HEK293 (cell line): ENCODE data around the gene FMNL3.

ENCODE experiments used
- CTCF ChIA-PET: fragments of 350-600 bp; formaldehyde crosslinking; extraction: SDS; loops from one replicate; lab custom pipeline; 2021; ENCODE audit warnings: antibody characterized with exemption; lab: Yijun Ruan, JAX
- POLR2A ChIA-PET: fragments of 300-600 bp; formaldehyde crosslinking; extraction: SDS; loops from one replicate; lab custom pipeline; 2020; ENCODE audit warnings: antibody characterized with exemption, inconsistent platforms; lab: Yijun Ruan, JAX
- H3K27ac ChIP-seq: fragments of 200-500 bp; sonication (Bioruptor generic); 2 replicates; pipeline ENCODE4 v1.5.1; 2014; ENCODE audit warnings: low read depth, low read length, control low read depth, inconsistent platforms; ENCODE audit errors: extremely low read depth
- H3K36me3 ChIP-seq, 2 experiments: fragments of 200-500 bp in 1 of 2; sonication (Bioruptor generic) in 1 of 2; 1 replicate in 1 of 2; 2 replicates in 1 of 2; pipeline ENCODE4 v1.5.1; 2014 to 2017; ENCODE audit warnings: inconsistent platforms in 2 of 2, low read length in 2 of 2; ENCODE audit not compliant: control insufficient read depth in 2 of 2, insufficient read depth in 1 of 2
- H3K4me1 ChIP-seq: fragments of 200-500 bp; sonication (Bioruptor generic); 2 replicates; pipeline ENCODE4 v1.5.1; 2014; ENCODE audit warnings: mild to moderate bottlenecking, low read length, inconsistent platforms; ENCODE audit not compliant: control insufficient read depth, insufficient read depth
- H3K4me3 ChIP-seq: 2 replicates; pipeline ENCODE4 v1.5.1; 2011; ENCODE audit warnings: low read depth, mild to moderate bottlenecking, control low read depth, low read length, moderate library complexity
- H3K9me3 ChIP-seq: fragments of 200-500 bp; sonication (Bioruptor generic); 2 replicates; pipeline ENCODE4 v1.5.1; 2014; ENCODE audit warnings: low read depth, low read length, inconsistent platforms; ENCODE audit not compliant: control insufficient read depth, insufficient read depth
- ATF2 ChIP-seq: fragments of 450-650 bp; formaldehyde crosslinking; IDR thresholded peaks from 2 replicates; pipeline ENCODE4 v1.5.1; 2016; ENCODE audit warnings: missing biosample characterization, missing genetic modification characterization, low read depth
- GLIS1 ChIP-seq: fragments of 450-650 bp; formaldehyde crosslinking; IDR thresholded peaks from 2 replicates; pipeline ENCODE4 v1.5.1; 2016; ENCODE audit warnings: missing biosample characterization, missing genetic modification characterization
- OSR2 ChIP-seq: fragments of 450-650 bp; formaldehyde crosslinking; IDR thresholded peaks from 2 replicates; pipeline ENCODE4 v1.5.1; 2016; ENCODE audit warnings: missing biosample characterization, missing genetic modification characterization
- RBAK ChIP-seq: fragments of 450-650 bp; formaldehyde crosslinking; IDR thresholded peaks from 2 replicates; pipeline ENCODE4 v1.5.1; 2016; ENCODE audit warnings: missing biosample characterization, missing genetic modification characterization
- SP3 ChIP-seq: fragments of 450-650 bp; formaldehyde crosslinking; IDR thresholded peaks from 2 replicates; pipeline ENCODE4 v1.5.1; 2016; ENCODE audit warnings: missing biosample characterization, missing genetic modification characterization
- SP7 ChIP-seq: fragments of 450-650 bp; formaldehyde crosslinking; IDR thresholded peaks from 2 replicates; pipeline ENCODE4 v1.5.1; 2016; ENCODE audit warnings: missing biosample characterization, missing genetic modification characterization
- ZBTB21 ChIP-seq: fragments of 450-650 bp; formaldehyde crosslinking; IDR thresholded peaks from 2 replicates; pipeline ENCODE4 v1.5.1; 2017; ENCODE audit warnings: missing biosample characterization, missing genetic modification characterization
- ZBTB26 ChIP-seq: fragments of 450-650 bp; formaldehyde crosslinking; optimal IDR thresholded peaks from 2 replicates; pipeline ENCODE3; 2016; ENCODE audit warnings: missing biosample characterization, mild to moderate bottlenecking, missing genetic modification characterization
- ZBTB6 ChIP-seq: fragments of 450-650 bp; formaldehyde crosslinking; IDR thresholded peaks from 2 replicates; pipeline ENCODE4 v1.5.1; 2017; ENCODE audit warnings: missing biosample characterization, missing genetic modification characterization
- ZFP3 ChIP-seq: fragments of 450-650 bp; formaldehyde crosslinking; IDR thresholded peaks from 2 replicates; pipeline ENCODE4 v1.5.1; 2016; ENCODE audit warnings: low read depth, missing biosample characterization, missing genetic modification characterization
- ZNF10 ChIP-seq: fragments of 450-650 bp; formaldehyde crosslinking; IDR thresholded peaks from 2 replicates; pipeline ENCODE4 v1.5.1; 2017; ENCODE audit warnings: missing biosample characterization, missing genetic modification characterization
- ZNF132 ChIP-seq: fragments of 450-650 bp; formaldehyde crosslinking; IDR thresholded peaks from 2 replicates; pipeline ENCODE4 v1.5.1; 2017; ENCODE audit warnings: missing biosample characterization, missing genetic modification characterization, borderline replicate concordance
- ZNF16 ChIP-seq: fragments of 450-650 bp; formaldehyde crosslinking; IDR thresholded peaks from 2 replicates; pipeline ENCODE4 v1.5.1; 2016; ENCODE audit warnings: low read depth, missing biosample characterization, missing genetic modification characterization
- ZNF23 ChIP-seq: fragments of 450-650 bp; formaldehyde crosslinking; IDR thresholded peaks from 2 replicates; pipeline ENCODE4 v1.5.1; 2016; ENCODE audit warnings: missing biosample characterization, missing genetic modification characterization, borderline replicate concordance
- ZNF324 ChIP-seq: fragments of 450-650 bp; formaldehyde crosslinking; IDR thresholded peaks from 2 replicates; pipeline ENCODE4 v1.5.1; 2016; ENCODE audit warnings: missing biosample characterization, missing genetic modification characterization
- ZNF37A ChIP-seq: fragments of 450-650 bp; IDR thresholded peaks from 2 replicates; pipeline ENCODE4 v1.5.1; 2018; ENCODE audit warnings: missing biosample characterization, missing genetic modification characterization
- ZNF433 ChIP-seq: fragments of 450-650 bp; formaldehyde crosslinking; IDR thresholded peaks from 2 replicates; pipeline ENCODE4 v1.5.1; 2016; ENCODE audit warnings: missing biosample characterization, missing genetic modification characterization, low read depth
- ZNF561 ChIP-seq: fragments of 450-650 bp; IDR thresholded peaks from 2 replicates; pipeline ENCODE4 v1.5.1; 2018; ENCODE audit warnings: missing biosample characterization, missing genetic modification characterization, borderline replicate concordance
- ZNF621 ChIP-seq: fragments of 450-650 bp; formaldehyde crosslinking; IDR thresholded peaks from 2 replicates; pipeline ENCODE4 v1.5.1; 2017; ENCODE audit warnings: missing biosample characterization, missing genetic modification characterization
- ZNF624 ChIP-seq: fragments of 450-650 bp; formaldehyde crosslinking; IDR thresholded peaks from 2 replicates; pipeline ENCODE4 v1.5.1; 2017; ENCODE audit warnings: missing biosample characterization, missing genetic modification characterization
- ZNF658 ChIP-seq: fragments of 450-650 bp; formaldehyde crosslinking; IDR thresholded peaks from 2 replicates; pipeline ENCODE4; 2016; ENCODE audit warnings: missing biosample characterization, missing genetic modification characterization
- ZNF830 ChIP-seq: fragments of 450-650 bp; IDR thresholded peaks from 2 replicates; pipeline ENCODE4 v1.5.0; 2018; ENCODE audit warnings: missing biosample characterization, missing genetic modification characterization, low read depth, mild to moderate bottlenecking, moderate library complexity

The FMNL3 gene

GRCh38 chr12:49599961-49600360 lies 107.2 kb downstream of the FMNL3 start (continued):
- TF ChIP-seq ATF2 (tag by site-specific recombination) (no peak), ZNF561 (tag by site-specific recombination) (no peak), ZBTB26 (tag by site-specific recombination) (no peak), ZNF37A (tag by site-specific recombination) (no peak), ZNF658 (no peak), ZNF621 (tag by site-specific recombination) (no peak)

- TF ChIP-seq ZNF433: no peak
- TF ChIP-seq ZNF16 (tag by site-specific recombination): no peak
- TF ChIP-seq ZFP3 (tag by site-specific recombination): no peak
- TF ChIP-seq OSR2 (tag by site-specific recombination): no peak
- Histone ChIP-seq H3K4me3 (no peak overlapping the region), H3K27ac (no peak overlapping the region), H3K9me3 (no peaks in the 10 kb centered on the region), H3K4me1 (no peaks in the 10 kb centered on the region), H3K36me3 (peaks cover 0 to 8% of the 10 kb centered on the region in 2 experiments; a peak in 2 of 3 replicates)
- ChIA-PET CTCF (interaction anchor here (0.5 to 1.2 kb wide), 2 partner anchors 17 to 225 kb away, joined by 3 read pairs; no protein-coding TSS in a partner anchor), POLR2A (no interaction called here)
Measured at GRCh38 chr12:49598527-49598926, 108.7 kb downstream of the FMNL3 start.

GRCh38 chr12:49588721-49589516 lies 118.3 kb downstream of the FMNL3 start:
- Histone ChIP-seq H3K4me1 (no peaks in the 10 kb centered on the region), H3K36me3 (peaks cover 0 to 13% of the 10 kb centered on the region in 2 experiments; a peak in 2 of 3 replicates), H3K27ac (no peak overlapping the region), H3K9me3 (no peaks in the 10 kb centered on the region)
- ChIA-PET CTCF (interaction anchor here (0.9 to 1.3 kb wide), 3 partner anchors 8 to 231 kb away, joined by 3 to 6 read pairs (median 4); no protein-coding TSS in a partner anchor), POLR2A (no interaction called here)
- TF ChIP-seq ZBTB6 (tag by site-specific recombination) (no peak), RBAK (tag by site-specific recombination) (no peak), SP3 (no peak), ZNF624 (tag by site-specific recombination) (no peak), ZNF23 (no peak), ZNF132 (tag by site-specific recombination) (no peak), ZNF324 (tag by site-specific recombination) (no peak), ZNF830 (no peak), OSR2 (tag by site-specific recombination) (no peak), ZNF621 (tag by site-specific recombination) (no peak), ZBTB21 (no peak), ZNF10 (no peak), GLIS1 (tag by site-specific recombination) (no peak), SP7 (no peak)
- TF ChIP-seq, all 188 proteins: peak for 0
- no peak overlapping the region for H3K4me3 ChIP-seq
